CD14-positive monocyte (primary cell): Measurements from ENCODE around the gene GALNT14. TPM values are rescaled to one million over a fixed set of nuclear protein-coding genes. Genes with fewer than 3 reads are reported as not detected.

Source experiments
- DNase-seq, 3 donors: peaks; one replicate each; pipeline ENCODE4 v3.0.0-alpha.2; 2011 to 2022
- H2AFZ ChIP-seq: 2 replicates; pipeline ENCODE4 v1.6.0; 2012; ENCODE audit warnings: mild to moderate bottlenecking, low read depth, low read length, inconsistent platforms; ENCODE audit not compliant: insufficient read depth, poor library complexity, severe bottlenecking
- H3K27ac ChIP-seq, 2 donors: 1 replicate in 1 of 2; 2 replicates in 1 of 2; pipeline ENCODE4 v1.5.1; 2012 to 2013; ENCODE audit warnings: low read length in 2 of 2, control low read depth in 1 of 2, inconsistent platforms in 1 of 2, low read depth in 1 of 2, mild to moderate bottlenecking in 1 of 2
- H3K27me3 ChIP-seq, 2 donors: one replicate each; pipeline versions ENCODE4 v1.6.0 to v1.6.1; 2011 to 2013; ENCODE audit warnings: low read length in 2 of 2; ENCODE audit not compliant: control insufficient read depth in 2 of 2, insufficient read depth in 2 of 2
- H3K36me3 ChIP-seq, 2 donors: replicated peaks in 1 of 2; 1 replicate in 1 of 2; 2 replicates in 1 of 2; pipeline versions ENCODE4 v1.5.1 to v1.6.1; 2012 to 2013; ENCODE audit warnings: low read length in 2 of 2, control low read depth in 1 of 2, inconsistent platforms in 1 of 2, mild to moderate bottlenecking in 1 of 2; ENCODE audit not compliant: insufficient read depth in 2 of 2, control insufficient read depth in 1 of 2
- H3K4me1 ChIP-seq, 2 donors: 1 replicate in 1 of 2; 2 replicates in 1 of 2; pipeline versions ENCODE4 v1.5.1 to v1.6.1; 2012 to 2013; ENCODE audit warnings: low read length in 2 of 2, control low read depth in 1 of 2, inconsistent platforms in 1 of 2, mild to moderate bottlenecking in 1 of 2, moderate library complexity in 1 of 2; ENCODE audit not compliant: insufficient read depth in 2 of 2, control insufficient read depth in 1 of 2
- H3K4me2 ChIP-seq: replicated peaks from 2 replicates; pipeline ENCODE3; 2012; ENCODE audit warnings: low read length, moderate library complexity, mild to moderate bottlenecking; ENCODE audit not compliant: poor library complexity, severe bottlenecking; ENCODE audit errors: extremely low read depth
- H3K4me3 ChIP-seq, 3 experiments: fragments of 200-600 bp in 1 of 3; sonication (generic) in 1 of 3; replicated peaks in 1 of 3; 1 replicate in 2 of 3; 2 replicates in 1 of 3; pipeline ENCODE4 v1.5.1; 2011 to 2013; ENCODE audit warnings: low read length in 3 of 3, mild to moderate bottlenecking in 3 of 3, control low read depth in 2 of 3, low read depth in 2 of 3, inconsistent platforms in 1 of 3, moderate library complexity in 1 of 3
- H3K79me2 ChIP-seq: 2 replicates; pipeline ENCODE4 v1.6.0; 2012; ENCODE audit warnings: mild to moderate bottlenecking, control low read depth, inconsistent platforms, low read length, moderate library complexity; ENCODE audit not compliant: insufficient read depth
- H3K9ac ChIP-seq: 2 replicates; pipeline ENCODE4 v1.6.0; 2017; ENCODE audit warnings: low read length, mild to moderate bottlenecking; ENCODE audit not compliant: insufficient read depth, poor library complexity, severe bottlenecking
- H3K9me3 ChIP-seq, 2 donors: replicated peaks in 1 of 2; 1 replicate in 1 of 2; 2 replicates in 1 of 2; pipeline versions ENCODE4 v1.5.1 to v1.6.1; 2012 to 2013; ENCODE audit warnings: low read length in 2 of 2, control low read depth in 1 of 2; ENCODE audit not compliant: control insufficient read depth in 1 of 2, insufficient read depth in 1 of 2
- H4K20me1 ChIP-seq: 2 replicates; pipeline ENCODE4 v1.6.0; 2012; ENCODE audit warnings: mild to moderate bottlenecking, low read length, control low read depth, moderate library complexity; ENCODE audit not compliant: insufficient read depth
- H3K27ac Mint-ChIP-seq, 7 donors: one replicate each; pipeline ENCODE4 v1.8.0; 2020; ENCODE audit warnings: mild to moderate bottlenecking in 7 of 7, mixed read lengths in 7 of 7, moderate library complexity in 6 of 7, inconsistent platforms in 2 of 7
- H3K27me3 Mint-ChIP-seq, 3 donors: one replicate each; pipeline ENCODE4 v1.8.0; 2021 to 2022; ENCODE audit warnings: low read depth in 3 of 3, mild to moderate bottlenecking in 3 of 3, mixed read lengths in 3 of 3, moderate library complexity in 3 of 3, inconsistent platforms in 1 of 3
- H3K36me3 Mint-ChIP-seq, 2 donors: one replicate each; pipeline ENCODE4 v1.8.0; 2020; ENCODE audit warnings: mixed read lengths in 2 of 2, inconsistent platforms in 1 of 2, mild to moderate bottlenecking in 1 of 2
- H3K4me1 Mint-ChIP-seq: one replicate; pipeline ENCODE4 v1.8.0; 2020; ENCODE audit warnings: mild to moderate bottlenecking, mixed read lengths
- H3K4me3 Mint-ChIP-seq, 2 donors: one replicate each; pipeline ENCODE4 v1.8.0; 2020; ENCODE audit warnings: mild to moderate bottlenecking in 2 of 2, mixed read lengths in 2 of 2, moderate library complexity in 1 of 2
- H3K9me3 Mint-ChIP-seq, 7 donors: one replicate each; pipeline ENCODE4 v1.8.0; 2020 to 2022; ENCODE audit warnings: mixed read lengths in 7 of 7, mild to moderate bottlenecking in 6 of 7, moderate library complexity in 6 of 7, inconsistent platforms in 2 of 7
- CTCF ChIP-seq: fragments of 200-600 bp; IDR thresholded peaks from one replicate; pipeline ENCODE4 v1.8.0; 2022; ENCODE audit warnings: antibody characterized with exemption, mild to moderate bottlenecking
- WGBS: methylation state at CpG from one replicate; pipeline ENCODE4 v1.1.5; 2013; ENCODE audit warnings: missing lambda C conversion rate; ENCODE audit not compliant: insufficient coverage; 5-methylcytosine and 5-hydroxymethylcytosine counted together
- intact Hi-C, 2 donors: fragments of 100-400 bp; cut with micrococcal nuclease; formaldehyde crosslinking; loops; one replicate each; pipeline versions ENCODE4 v1.15.0 to v1.15.1; 2023
- polyA plus RNA-seq, 3 donors: library from polyadenylated mRNA; depleted of rRNA in 1 of 3; unstranded in 2 of 3; stranded (reverse) in 1 of 3; fragments of 300-500 nt in 2 of 3; fragments of >200 nt in 1 of 3; fragmentation: Illumina TruSeq in 2 of 3; gene quantifications; 1 replicate in 2 of 3; 2 replicates in 1 of 3; pipeline ENCODE4 v1.2.3, GENCODE V29; 2012 to 2021

Gene GALNT14
- polyA plus RNA-seq, 3 donors: 0.33 TPM; not detected in 2

GRCh38 chr2:31060397-31060796 is 77.8 kb downstream of the GALNT14 start:
- Histone ChIP-seq H3K4me1 (no peaks in the 10 kb centered on the region), H3K9ac (no peak overlapping the region), H3K9me3 (no peaks in the 10 kb centered on the region), H3K27me3 (no peaks in the 10 kb centered on the region), H3K27ac (no peak overlapping the region), H3K4me3 (no peak overlapping the region), H3K36me3 (no peaks in the 10 kb centered on the region), H2AFZ (no peak overlapping the region), H3K4me2 (no peak overlapping the region), H3K79me2 (no peaks in the 10 kb centered on the region), H4K20me1 (no peaks in the 10 kb centered on the region)
- DNase-seq: no peak
- WGBS: 100% methylated on average over 5 of the region's 6 CpGs
- no peak for TF ChIP-seq CTCF
- Mint-ChIP-seq H3K36me3 (no peaks in the 10 kb centered on the region), H3K4me3 (no peak overlapping the region), H3K4me1 (no peaks in the 10 kb centered on the region), H3K27me3 (peaks cover 0 to 1% (median 0%) of the 10 kb centered on the region in 3 donors), H3K9me3 (peaks cover 0 to 10% (median 2%) of the 10 kb centered on the region in 7 donors), H3K27ac (no peak overlapping the region)
- intact Hi-C loops: no loop called here

- no peak overlapping the region for H3K4me3 ChIP-seq
- no peak overlapping the region for H2AFZ ChIP-seq
- H3K4me2 ChIP-seq: no peak overlapping the region
- Mint-ChIP-seq H3K9me3 (peaks cover 0 to 10% (median 2%) of the 10 kb centered on the region in 7 donors), H3K27ac (peak overlapping the region in 1 of 7 donors; percentile 17), H3K4me1 (peaks cover 8% of the 10 kb centered on the region), H3K27me3 (peaks cover 0 to 1% (median 0%) of the 10 kb centered on the region in 3 donors), H3K4me3 (no peak overlapping the region), H3K36me3 (no peaks in the 10 kb centered on the region)
- DNase-seq: no peak
- intact Hi-C loops: no loop called here
- H3K27me3 ChIP-seq: no peaks in the 10 kb centered on the region
- H4K20me1 ChIP-seq: no peaks in the 10 kb centered on the region
- no peak overlapping the region for H3K27ac ChIP-seq
- no peaks in the 10 kb centered on the region for H3K79me2 ChIP-seq
- H3K9me3 ChIP-seq: no peaks in the 10 kb centered on the region
- H3K9ac ChIP-seq: no peak overlapping the region
- 97% methylated on average over 8 of the region's 13 CpGs for WGBS
- no peaks in the 10 kb centered on the region for H3K36me3 ChIP-seq
- H3K4me1 ChIP-seq: no peaks in the 10 kb centered on the region
- no peak for TF ChIP-seq CTCF
Measured at GRCh38 chr2:31058096-31059035, 79.9 kb downstream of the GALNT14 start.
